RWPE2 (cell line): ENCODE results near the gene COL21A1.
A peak's percentile ranks its signal among the peaks of the same experiment; 100 is the strongest.

Experiments
- ATAC-seq: fragments of 200-7000 bp; cut with Tn5 transposase; 3 replicates; pipeline ENCODE4 v1.9.1; 2021; ENCODE audit warnings: low read depth
- DNase-seq: peaks from one replicate; pipeline ENCODE4 v3.0.0-alpha.2; 2020; ENCODE audit warnings: low spot score
- H3K27ac ChIP-seq: fragments of 450-650 bp; 2 replicates; pipeline ENCODE4 v1.5.1; 2017; ENCODE audit warnings: mild to moderate bottlenecking; ENCODE audit not compliant: poor library complexity, severe bottlenecking
- H3K27me3 ChIP-seq: fragments of 250-450 bp; sonication (Bioruptor Pico); 2 replicates; pipeline ENCODE4 v1.5.1; 2021; ENCODE audit warnings: mild to moderate bottlenecking, moderate library complexity; ENCODE audit not compliant: insufficient read depth, poor library complexity, severe bottlenecking
- H3K36me3 ChIP-seq: fragments of 250-450 bp; sonication (Bioruptor Pico); 2 replicates; pipeline ENCODE4 v1.5.1; 2020; ENCODE audit warnings: low read depth, mild to moderate bottlenecking, moderate library complexity
- H3K4me1 ChIP-seq: fragments of 250-450 bp; sonication (Bioruptor Pico); 2 replicates; pipeline ENCODE4 v1.5.1; 2021; ENCODE audit warnings: mild to moderate bottlenecking, moderate library complexity; ENCODE audit not compliant: insufficient read depth, poor library complexity, severe bottlenecking
- H3K4me3 ChIP-seq: fragments of 250-450 bp; sonication (Bioruptor Pico); 2 replicates; pipeline ENCODE4 v1.5.1; 2021; ENCODE audit warnings: mild to moderate bottlenecking, moderate library complexity; ENCODE audit not compliant: severe bottlenecking
- H3K9me3 ChIP-seq: fragments of 250-450 bp; sonication (Bioruptor Pico); 2 replicates; pipeline ENCODE4 v1.5.1; 2021; ENCODE audit warnings: mild to moderate bottlenecking, moderate library complexity; ENCODE audit not compliant: severe bottlenecking
- TF ChIP-seq, protein P1 (sequence below): fragments of 450-650 bp; IDR thresholded peaks from one replicate; pipeline ENCODE4 v1.5.1; 2017; ENCODE audit warnings: mild to moderate bottlenecking, moderate library complexity; ENCODE audit not compliant: poor library complexity, severe bottlenecking

The COL21A1 gene

DNA sequence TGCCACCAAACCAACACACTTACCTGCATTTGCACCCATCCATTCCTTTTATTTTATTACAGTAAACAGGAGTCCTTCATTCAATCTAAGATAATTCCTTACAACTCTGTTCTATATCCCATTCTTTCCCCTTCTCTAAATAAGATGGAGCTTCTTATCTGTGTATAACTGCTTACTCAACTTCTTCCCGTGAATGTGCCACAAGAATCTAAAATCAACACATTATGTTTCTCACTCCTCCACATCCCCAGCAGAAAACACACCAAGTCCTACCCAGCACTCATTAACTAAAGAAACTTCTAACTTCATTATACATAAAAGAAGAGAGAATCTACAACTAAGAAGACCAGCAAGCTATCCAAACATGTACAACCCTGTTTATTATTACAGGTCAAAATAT lies 141.1 kb downstream of the COL21A1 start:
- H3K36me3 ChIP-seq = no peaks in the 10 kb centered on the region
- ATAC-seq (no peak), DNase-seq (no peak)
- no peaks in the 10 kb centered on the region for H3K27me3 ChIP-seq
- H3K4me3 ChIP-seq = no peak overlapping the region
- no peak overlapping the region for H3K27ac ChIP-seq
- H3K4me1 ChIP-seq = peaks cover 7% of the 10 kb centered on the region
- TF ChIP-seq, protein P1, sequence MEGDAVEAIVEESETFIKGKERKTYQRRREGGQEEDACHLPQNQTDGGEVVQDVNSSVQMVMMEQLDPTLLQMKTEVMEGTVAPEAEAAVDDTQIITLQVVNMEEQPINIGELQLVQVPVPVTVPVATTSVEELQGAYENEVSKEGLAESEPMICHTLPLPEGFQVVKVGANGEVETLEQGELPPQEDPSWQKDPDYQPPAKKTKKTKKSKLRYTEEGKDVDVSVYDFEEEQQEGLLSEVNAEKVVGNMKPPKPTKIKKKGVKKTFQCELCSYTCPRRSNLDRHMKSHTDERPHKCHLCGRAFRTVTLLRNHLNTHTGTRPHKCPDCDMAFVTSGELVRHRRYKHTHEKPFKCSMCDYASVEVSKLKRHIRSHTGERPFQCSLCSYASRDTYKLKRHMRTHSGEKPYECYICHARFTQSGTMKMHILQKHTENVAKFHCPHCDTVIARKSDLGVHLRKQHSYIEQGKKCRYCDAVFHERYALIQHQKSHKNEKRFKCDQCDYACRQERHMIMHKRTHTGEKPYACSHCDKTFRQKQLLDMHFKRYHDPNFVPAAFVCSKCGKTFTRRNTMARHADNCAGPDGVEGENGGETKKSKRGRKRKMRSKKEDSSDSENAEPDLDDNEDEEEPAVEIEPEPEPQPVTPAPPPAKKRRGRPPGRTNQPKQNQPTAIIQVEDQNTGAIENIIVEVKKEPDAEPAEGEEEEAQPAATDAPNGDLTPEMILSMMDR = no peak
- H3K9me3 ChIP-seq = no peaks in the 10 kb centered on the region

DNA sequence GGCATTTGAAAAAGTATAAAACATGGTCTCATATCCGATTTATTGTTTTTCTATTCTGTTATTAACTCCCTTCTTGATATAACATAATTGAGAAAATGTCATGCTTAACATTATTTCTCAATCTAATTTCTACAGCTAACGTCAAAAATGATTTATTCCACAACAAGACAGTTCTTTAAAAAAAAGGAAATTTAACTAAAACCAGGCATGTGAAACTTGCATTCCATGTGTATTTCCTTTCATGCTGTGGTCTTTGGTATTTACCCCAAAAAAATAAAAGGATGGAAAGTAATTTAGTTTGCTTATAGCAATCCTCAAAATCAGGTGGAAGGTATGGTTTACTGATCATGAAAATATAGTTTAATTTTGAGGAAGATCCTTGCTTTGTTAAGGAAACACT lies 142.8 kb downstream of the COL21A1 start:
- no peak for ATAC-seq
- H3K9me3 ChIP-seq = no peaks in the 10 kb centered on the region
- no peak overlapping the region for H3K4me3 ChIP-seq
- no peaks in the 10 kb centered on the region for H3K27me3 ChIP-seq
- peaks cover 12% of the 10 kb centered on the region for H3K4me1 ChIP-seq
- TF ChIP-seq, protein P1 = no peak
- DNase-seq = no peak
- H3K36me3 ChIP-seq = no peaks in the 10 kb centered on the region
- H3K27ac ChIP-seq = no peak overlapping the region

DNA sequence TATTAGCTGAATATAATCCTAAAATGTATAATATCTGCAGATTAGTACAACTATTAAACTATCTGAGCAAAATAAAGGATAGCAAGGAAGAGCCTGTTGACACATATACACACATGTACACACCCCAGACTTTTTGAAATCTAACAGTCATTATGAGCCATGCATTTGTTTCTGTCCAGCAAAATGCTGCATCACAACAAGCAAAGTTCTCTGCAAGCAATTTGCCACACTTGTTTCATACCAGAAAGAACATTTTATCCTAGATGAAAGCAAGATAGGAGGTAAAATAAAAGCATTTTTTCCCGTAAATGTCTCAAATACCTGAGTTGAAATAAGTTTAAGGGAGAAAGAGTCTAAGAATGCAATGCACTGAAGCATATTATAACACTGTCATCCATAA lies 145.2 kb downstream of the COL21A1 start:
- H3K4me3 ChIP-seq = no peak overlapping the region
- H3K9me3 ChIP-seq = no peaks in the 10 kb centered on the region
- ATAC-seq = no peak
- H3K36me3 ChIP-seq = no peaks in the 10 kb centered on the region
- H3K27me3 ChIP-seq = no peaks in the 10 kb centered on the region
- no peak for DNase-seq
- TF ChIP-seq, protein P1 = no peak
- H3K27ac ChIP-seq = no peak overlapping the region
- H3K4me1 ChIP-seq = peaks cover 12% of the 10 kb centered on the region

DNA sequence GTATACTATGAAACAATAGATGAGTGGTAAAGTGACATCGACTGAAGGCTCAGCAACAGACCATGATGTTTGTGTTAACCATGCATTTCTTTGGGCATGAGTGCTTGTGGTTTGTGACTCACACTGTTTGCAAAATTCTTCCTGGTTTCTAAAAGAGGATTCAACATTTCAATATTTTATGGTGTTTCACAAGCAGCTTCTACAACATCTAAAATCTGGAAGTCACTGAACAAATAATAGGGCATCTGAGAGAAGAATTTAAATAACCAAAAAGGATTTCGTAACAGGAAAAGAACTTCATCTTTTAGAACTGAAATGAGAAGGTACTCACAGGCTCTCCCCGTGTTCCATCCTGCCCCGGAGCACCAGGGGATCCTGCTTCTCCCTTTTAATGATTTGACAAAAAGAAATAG lies 146.2 kb downstream of the COL21A1 start:
- TF ChIP-seq, protein P1 = no peak

DNA sequence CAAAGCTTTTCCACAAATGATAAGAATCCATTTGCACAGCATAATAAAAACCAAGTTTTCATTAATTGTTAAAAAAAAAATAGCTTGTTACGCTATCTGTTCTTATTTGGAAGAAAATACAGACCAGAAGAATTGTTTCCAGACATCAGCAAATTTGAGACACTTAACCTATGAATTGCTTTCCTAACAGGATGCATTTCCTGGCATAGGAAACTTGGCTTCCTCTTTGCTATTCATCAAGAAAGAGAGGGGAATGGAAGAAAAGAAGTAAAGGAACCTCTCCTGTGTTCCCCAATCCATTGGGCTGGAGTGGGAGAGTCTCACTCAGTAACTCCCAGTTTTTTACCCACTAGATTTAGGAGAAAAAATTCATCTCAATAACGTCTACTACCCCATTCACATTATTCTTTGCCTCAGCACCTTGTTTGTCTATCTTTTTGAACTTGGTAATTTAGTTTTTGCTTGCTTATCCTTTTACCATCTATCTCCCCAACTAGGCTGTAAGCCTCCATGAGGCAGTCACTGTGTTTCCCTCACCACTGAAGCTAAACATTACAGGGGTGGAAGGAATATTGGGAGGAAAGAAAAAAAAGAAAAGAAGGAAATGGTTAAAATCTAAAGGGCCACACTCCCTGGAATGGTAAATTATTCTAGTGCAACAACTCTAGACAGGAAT lies 150.3 kb downstream of the COL21A1 start:
- TF ChIP-seq, protein P1 = no peak
- ATAC-seq = no peak
- no peaks in the 10 kb centered on the region; the same call in 1 of the 2 replicates for H3K36me3 ChIP-seq
- no peaks in the 10 kb centered on the region for H3K9me3 ChIP-seq
- no peak overlapping the region for H3K27ac ChIP-seq
- H3K4me3 ChIP-seq = no peak overlapping the region
- no peaks in the 10 kb centered on the region for H3K27me3 ChIP-seq
- H3K4me1 ChIP-seq = peaks cover 12% of the 10 kb centered on the region
- no peak for DNase-seq

More for the DNA sequence above, 146.2 kb downstream of the COL21A1 start:
- H3K4me1 ChIP-seq = peaks cover 12% of the 10 kb centered on the region
- DNase-seq = no peak
- H3K9me3 ChIP-seq = no peaks in the 10 kb centered on the region
- H3K27ac ChIP-seq = peak overlapping the region; percentile 42
- H3K36me3 ChIP-seq = no peaks in the 10 kb centered on the region
- H3K4me3 ChIP-seq = no peak overlapping the region
- ATAC-seq = peak; percentile 99
- H3K27me3 ChIP-seq = no peaks in the 10 kb centered on the region
